Heart left ventricle (tissue), 13 donors: Measurements from ENCODE around the gene ZNF33B.

Experiments used
- CTCF ChIP-seq, 12 donors: fragments of 200-600 bp; sonication (generic) in 4 of 12; IDR thresholded peaks; one replicate each; pipeline versions ENCODE4 v1.5.0 to v1.8.0; 2018 to 2022; ENCODE audit warnings: antibody characterized with exemption in 12 of 12, mild to moderate bottlenecking in 5 of 12
- POLR2A ChIP-seq, 2 donors: fragments of 450-650 bp; IDR thresholded peaks; one replicate each; pipeline ENCODE4 v1.6.1; 2017; ENCODE audit warnings: antibody characterized with exemption in 2 of 2, mild to moderate bottlenecking in 2 of 2, moderate library complexity in 2 of 2
- donor health status: ischemic (EF 13 %, LVEDD 7.1; RV severe dilation, severe dysfunction).
- donor health status: DM: no; HTN: yes; CAD: no.
- donor health status: DM: no; HTN: no; CAD: no.
- donor health status: ischemic (EF 25% LVEDD 6.9; RV normal size, moderate dysfunction).
- donor health status: ischemic (EF 25% LVEDD 5.7; RV mildly dilated, moderate dysfunction).
- donor health status: ischemic (EF 35%, LVEDD 5.7; RV mildly dilated, moderate dysfunction).
- donor health status: nonischemic (EF 11% LVEDD 7.7; RV severe dilation, severe dysfunction).
- donor health status: DM: yes; HTN: yes; CAD: no.
- donor health status: PGD.
- donor health status: ischemic (EF 29% LVEDD 5.4; RV normal size, mild dysfunction).
- donor health status: nonischemic (EF 23%, LVEDD 6.1; RV moderate dilation, normal function).

DNA sequence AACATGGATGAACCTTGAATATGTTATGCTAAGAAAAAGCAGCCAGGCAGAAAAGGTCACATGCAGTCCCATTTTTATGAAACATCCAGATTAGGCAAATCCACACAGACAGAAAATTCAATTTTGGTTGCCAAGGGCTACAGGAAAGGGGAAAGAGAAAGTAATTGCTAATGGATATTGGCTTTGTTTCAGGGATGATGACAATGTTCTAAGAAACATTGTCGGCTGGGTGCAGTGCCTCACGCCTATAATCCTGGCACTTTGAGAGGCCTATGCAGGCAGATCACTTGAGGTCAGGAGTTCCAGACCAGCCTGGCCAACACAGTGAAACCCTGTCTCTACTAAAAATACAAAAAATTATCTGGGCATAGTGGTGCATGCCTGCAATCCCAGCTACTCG lies 23.0 kb downstream of the ZNF33B start:
- TF ChIP-seq CTCF (IDR thresholded peaks at IDR 0.05) = no peak
- TF ChIP-seq POLR2A (IDR thresholded peaks at IDR 0.05) = no peak
